Measurements from ENCODE around the gene RDH11.

DNA sequence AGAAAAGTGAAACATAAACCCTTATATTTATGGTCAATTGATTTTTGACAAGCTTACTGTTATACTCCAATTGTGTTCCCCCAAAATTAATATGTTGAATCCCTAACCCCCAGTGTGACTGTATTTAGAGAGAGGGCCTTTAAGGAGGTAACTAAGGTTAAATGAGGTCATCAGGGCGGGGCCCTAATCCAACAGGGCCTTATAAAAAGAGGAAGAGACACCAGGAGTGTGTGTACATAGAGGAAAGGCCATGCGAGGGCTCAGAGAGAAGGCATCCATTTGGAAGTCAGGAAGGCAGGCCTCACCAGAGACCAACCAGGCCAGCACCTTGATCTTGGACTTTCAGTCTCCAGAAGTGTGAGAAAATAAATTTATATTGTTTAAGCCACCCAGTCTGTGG, 14.6 kb downstream of the RDH11 start:
- TF ChIP-seq POLR2A (IDR thresholded peaks at IDR 0.05) (no peak), CTCF (IDR thresholded peaks at IDR 0.05) (no peak)

Measured in esophagus squamous epithelium (tissue), 4 donors.